ENCODE results near the gene RXFP2.

Gene RXFP2

DNA sequence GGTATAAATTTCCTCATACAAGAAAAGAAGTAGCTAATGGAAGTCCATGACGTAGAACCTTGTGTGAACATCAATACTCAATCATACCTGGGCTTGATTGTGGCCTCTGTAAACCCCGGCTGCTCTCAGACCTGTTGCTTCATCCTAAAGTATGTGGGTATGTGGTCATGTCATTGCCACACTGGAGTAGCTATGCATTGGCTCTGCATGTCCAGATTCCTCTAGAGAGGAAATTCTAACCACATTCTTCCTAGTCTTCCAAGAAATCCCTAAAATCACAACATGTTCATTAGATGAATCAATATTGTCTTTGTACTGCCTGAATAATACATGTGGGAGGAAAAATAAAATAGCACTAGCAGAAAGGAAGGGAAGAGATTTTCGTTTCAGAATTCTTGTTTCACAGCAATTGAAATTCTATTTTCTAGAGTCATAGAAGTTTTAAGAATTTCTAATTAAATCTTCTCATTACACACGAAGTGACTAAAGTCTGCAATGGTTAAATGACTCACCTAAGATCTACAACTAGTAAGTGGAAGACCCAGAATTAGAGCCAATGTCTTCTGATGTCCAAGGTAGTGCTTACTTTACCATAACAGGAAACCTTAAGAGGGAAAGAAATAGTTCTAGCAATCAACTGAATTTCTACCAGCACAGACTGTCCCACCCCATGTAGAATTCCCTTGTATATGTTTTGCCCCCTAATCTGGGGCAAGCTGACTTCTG is 28.0 kb downstream of the RXFP2 start:
- no peak for FAIRE-seq
- peak; percentile 29 for DNase-seq (ENCODE audit: insufficient read length, low spot score)

DNA sequence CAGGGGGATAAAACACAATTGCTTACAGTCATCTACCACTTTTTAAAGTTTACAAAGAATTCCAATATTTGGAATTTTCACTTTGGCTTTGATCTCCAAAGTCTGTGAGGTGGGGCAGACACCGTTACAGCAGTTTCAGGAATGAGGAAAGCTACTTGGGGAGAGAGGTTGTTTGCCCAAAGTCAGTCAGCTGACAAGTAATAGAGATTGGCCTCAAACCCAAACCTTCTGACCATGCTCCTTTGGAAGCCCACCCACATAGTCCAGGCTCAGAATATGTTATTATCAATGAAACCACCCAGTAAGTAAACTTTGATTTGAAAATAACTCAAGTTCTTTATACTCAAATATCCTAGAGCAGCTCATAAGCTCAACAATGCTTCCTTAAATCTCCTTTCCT is 29.0 kb downstream of the RXFP2 start:
- DNase-seq (ENCODE audit: insufficient read length, low spot score) (no peak), FAIRE-seq (no peak)

DNA sequence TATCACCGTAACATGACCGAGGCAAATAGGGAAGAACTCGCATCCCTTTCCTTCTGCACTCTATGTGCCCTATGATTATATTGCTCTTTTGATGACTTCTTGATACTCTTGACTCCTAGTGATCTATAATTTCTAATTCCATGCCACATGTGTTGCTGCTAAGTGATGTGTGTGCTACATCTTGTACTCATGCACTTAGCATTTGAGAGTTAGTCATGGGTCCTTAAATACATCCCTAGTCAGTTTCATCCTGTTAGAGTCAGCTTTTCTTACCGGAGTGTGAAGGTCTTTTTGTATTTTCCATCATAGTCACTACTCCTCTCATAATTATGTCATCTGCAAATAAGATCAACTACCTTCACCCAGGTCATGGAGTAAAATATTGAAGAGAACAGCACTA is 30.2 kb downstream of the RXFP2 start:
- FAIRE-seq: no peak
- DNase-seq (ENCODE audit: insufficient read length, low spot score): no peak

DNA sequence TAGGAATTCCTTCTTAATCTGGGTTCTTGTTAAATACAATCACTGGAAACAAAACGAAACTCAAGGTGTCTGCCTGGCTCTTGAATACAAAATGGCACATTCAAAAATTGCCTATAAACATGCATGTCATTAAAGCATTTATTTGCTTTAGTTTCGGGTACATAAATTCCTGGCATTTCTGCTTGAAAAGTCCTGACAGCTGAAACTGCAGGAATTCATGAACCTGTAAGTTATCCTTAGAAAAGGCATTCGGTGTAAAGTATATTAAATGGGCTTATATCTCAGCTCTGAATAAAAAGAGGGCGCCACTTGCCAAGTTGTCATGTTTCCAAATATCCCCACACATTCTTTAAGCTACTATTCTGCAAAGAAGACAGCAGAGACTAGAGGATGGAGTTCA is 32.9 kb downstream of the RXFP2 start:
- FAIRE-seq: no peak

DNA sequence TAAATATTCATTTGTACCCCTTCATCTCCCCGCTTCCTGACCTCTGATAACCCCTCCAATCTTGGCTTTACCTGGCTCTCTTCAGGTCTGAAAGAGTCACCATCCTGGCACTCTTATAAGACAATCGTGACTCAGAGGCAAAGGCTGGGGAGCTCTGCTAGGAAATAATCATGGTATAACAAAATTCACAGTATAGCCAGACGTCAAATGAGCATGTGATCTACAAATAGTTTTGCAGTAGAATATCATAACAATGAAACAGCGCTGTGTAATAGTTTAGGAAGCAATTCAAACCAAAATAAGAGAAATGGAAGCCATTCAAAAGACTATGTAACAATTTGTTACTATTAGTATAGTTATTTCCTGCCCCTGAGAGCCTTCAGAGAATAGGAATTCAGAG is 34.2 kb downstream of the RXFP2 start:
- no peak for FAIRE-seq
- DNase-seq (ENCODE audit: insufficient read length, low spot score): peak; percentile 7

More for the DNA sequence above, 32.9 kb downstream of the RXFP2 start:
- no peak for DNase-seq (ENCODE audit: insufficient read length, low spot score)

DNA sequence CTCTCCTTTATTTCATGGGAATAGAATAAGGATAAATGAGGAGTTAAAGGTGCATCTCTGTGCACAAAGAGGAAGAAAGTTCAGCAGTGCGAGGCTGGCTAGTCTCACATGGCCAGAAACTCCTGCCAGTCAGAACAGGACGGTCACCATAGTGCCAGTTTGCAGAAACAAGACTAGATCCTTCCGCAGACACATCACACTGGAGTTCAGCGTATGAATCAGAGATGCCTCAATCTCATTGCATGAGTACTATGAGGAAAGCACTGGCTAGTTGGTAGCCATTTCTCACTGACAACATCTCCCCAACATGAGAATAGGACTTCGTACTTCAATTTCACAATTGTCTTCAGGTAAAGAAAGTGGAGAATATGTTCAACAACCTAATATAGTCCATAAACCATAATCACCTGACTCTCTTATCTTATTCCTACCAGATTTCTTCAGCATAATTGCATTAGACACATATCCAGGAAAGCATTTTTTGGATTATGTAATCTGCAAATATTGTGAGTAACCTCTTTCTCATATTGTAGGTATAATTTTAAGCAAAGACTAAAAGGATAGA is 34.9 kb downstream of the RXFP2 start:
- DNase-seq (ENCODE audit: insufficient read length, low spot score) (no peak), FAIRE-seq (no peak)

DNA sequence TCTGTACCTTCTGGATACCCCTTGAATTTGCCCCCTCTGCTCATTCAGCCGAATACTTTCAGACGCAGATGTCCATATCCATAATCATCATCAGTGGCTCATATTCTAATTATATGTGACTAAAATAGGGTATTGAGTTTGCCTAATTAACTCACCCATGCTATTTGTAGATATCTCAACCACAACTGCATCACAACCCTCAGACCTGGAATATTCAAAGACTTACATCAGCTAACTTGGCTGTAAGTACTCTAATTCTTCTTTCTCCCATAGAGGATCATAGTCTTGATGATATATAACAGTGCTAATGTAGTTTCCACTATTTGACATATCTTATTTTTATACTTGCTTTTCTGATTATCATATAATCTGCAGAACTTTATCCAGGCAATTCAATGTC is 35.8 kb downstream of the RXFP2 start:
- no peak for DNase-seq (ENCODE audit: insufficient read length, low spot score)
- FAIRE-seq: no peak

DNA sequence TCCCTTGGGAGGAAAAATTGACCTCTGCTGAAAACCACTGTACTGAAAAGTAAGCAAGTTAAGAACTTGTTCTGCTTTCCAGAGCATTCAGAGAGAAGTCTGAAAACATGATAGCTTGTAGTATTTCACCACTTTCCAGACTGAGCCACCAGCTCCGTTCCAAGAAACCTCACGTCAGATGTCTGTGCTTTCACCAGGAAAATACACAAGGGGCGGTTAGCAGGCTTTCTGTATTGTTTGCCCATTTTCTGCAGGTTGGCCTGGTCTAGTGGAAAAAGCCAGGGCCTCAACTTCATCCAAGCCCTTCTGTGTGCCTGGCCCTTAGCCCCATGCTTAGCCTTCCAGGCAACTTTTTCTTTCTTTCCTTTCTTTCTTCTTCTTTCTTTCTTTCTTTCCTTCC is 36.4 kb downstream of the RXFP2 start:
- FAIRE-seq (no peak), DNase-seq (ENCODE audit: insufficient read length, low spot score) (no peak)

DNA sequence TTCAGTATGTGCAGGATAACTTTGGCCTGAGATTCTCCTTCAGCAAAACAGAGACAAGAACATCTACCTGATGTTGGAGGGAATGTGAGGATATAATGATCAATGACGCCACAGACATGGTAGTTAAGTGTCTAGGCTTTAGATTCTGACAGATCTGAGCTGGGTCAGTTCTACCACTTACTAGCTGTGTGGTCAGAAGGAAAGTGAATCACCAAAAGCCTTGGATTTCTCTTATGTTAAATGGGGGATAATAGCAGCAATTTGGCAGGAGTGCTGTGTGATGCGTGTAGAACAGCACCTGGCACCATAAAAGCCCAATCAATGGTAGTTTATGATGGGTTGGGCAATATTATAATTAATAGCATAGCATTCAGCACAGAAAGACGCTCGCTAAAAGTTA is 41.7 kb downstream of the RXFP2 start:
- DNase-seq (ENCODE audit: insufficient read length, low spot score) (no peak), FAIRE-seq (no peak)

DNA sequence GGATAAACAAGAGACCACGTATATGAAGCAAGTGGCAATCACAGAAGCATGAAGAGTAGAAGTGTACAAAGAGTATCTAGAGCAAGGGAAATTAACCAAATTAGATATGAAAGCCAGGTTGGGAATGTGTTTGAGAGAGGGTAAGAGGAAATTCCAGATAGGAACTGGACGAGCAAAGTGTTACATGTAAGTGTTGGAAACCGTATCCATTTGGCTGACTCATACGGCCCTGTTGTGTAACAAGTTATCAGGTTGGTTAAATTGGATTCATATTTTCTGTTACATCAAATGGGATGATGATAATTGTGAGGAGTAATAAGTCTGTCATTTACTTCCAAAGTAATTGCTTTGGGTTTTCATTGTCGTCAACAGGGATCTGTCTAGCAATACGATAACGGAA is 46.7 kb downstream of the RXFP2 start:
- DNase-seq (ENCODE audit: insufficient read length, low spot score): no peak
- no peak for FAIRE-seq

DNA sequence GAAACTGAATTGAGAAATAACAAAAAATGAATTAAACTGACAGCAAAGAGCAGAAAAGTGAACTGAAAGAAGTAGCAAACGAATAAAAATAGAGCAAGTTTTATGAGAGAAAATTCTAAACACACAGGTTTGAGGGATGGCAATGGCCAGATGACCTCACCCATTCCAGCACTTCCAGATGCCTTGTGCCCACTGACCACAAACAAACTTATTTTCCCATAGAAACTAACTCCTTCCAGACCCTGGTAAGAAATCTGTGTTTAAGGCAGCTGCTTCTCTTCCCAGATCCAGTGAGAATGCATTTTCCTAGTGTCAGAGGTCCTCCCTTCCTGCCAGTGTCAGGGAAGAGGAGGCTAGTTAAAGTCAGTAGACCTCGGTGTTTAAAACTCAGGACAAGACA is 51.7 kb downstream of the RXFP2 start:
- FAIRE-seq (no peak), DNase-seq (ENCODE audit: insufficient read length, low spot score) (peak; percentile 5)

DNA sequence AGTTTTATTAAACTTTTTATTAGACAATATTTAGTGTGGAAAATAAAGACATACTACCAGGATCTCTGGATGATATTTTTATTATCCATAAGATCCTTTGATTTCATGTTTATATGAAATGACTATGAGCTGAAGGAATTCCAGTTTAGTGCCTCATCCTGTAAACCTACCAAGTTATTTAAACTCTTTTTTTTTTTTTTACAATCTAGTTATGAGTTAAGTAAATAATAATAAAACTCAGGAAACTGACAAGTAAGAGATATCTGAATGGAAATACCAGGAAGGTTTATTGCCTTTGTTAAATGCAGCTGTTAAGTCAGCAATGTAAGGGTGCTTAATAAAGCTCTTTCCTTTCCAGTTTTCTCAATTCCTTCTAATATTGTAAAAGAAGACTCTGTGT is 53.9 kb downstream of the RXFP2 start:
- FAIRE-seq: no peak

DNA sequence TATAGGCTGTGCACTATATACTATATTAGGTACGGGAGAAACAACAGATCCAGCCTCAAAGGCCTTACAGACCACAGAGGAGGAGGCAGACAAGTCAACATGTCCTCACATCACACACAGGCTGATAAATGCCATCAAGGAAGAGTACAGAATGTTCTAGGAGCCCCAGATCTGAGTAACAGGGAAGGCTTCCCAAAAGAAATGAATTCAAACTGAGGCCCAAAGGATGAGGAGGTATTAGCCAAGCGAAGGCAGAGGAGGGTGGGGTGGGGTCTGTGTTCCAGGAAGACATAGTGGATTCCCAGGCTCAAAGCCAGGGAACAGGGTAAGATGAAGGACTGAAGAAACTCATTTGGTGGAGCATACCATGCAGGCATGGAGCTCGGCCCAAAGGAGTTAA is 55.1 kb downstream of the RXFP2 start:
- DNase-seq (ENCODE audit: insufficient read length, low spot score) (no peak), FAIRE-seq (no peak)

More for the DNA sequence above, 53.9 kb downstream of the RXFP2 start:
- DNase-seq (ENCODE audit: insufficient read length, low spot score): peak; percentile 11

DNA sequence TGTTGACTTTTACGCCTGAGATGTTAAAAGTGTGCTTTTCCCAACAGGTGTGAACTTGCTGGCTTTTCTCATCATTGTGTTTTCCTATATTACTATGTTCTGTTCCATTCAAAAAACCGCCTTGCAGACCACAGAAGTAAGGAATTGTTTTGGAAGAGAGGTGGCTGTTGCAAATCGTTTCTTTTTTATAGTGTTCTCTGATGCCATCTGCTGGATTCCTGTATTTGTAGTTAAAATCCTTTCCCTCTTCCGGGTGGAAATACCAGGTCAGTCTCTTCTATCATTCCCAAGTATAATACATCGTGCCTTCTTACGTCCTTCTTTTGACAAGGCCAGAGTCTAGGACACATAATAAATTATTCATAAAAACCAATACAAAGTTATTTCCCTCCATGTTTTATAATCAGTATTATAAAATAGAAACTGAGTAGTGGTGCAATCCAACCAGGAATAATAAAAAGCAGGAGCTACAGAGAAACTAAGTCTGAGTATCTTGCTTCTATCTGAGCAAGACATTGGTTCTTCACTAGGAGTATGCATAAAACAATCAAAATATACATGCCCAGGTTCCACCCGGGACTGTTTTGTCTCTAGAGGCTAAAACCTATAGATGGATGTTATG is 57.9 kb downstream of the RXFP2 start:
- peak; percentile 39 for DNase-seq (ENCODE audit: insufficient read length, low spot score)
- no peak for FAIRE-seq

DNA sequence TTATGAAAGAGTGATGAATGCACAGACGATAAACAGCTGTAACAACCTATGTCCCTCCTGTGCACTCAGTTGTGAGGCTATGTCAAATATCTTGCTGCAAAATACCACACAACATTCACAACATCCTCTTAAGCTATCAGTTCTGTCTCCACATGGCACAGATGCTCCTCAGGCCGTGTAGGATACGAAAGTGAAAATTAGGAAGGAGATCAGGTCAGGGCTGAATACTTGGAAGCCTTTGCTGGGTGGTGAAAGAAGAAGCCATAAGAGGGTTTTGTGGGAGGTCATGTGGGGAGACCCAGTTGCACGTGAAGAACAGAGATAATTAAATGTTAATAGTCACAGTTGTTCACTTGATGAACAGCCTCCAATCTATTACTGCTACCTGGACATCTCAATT is 58.9 kb downstream of the RXFP2 start:
- FAIRE-seq (no peak), DNase-seq (ENCODE audit: insufficient read length, low spot score) (no peak)

DNA sequence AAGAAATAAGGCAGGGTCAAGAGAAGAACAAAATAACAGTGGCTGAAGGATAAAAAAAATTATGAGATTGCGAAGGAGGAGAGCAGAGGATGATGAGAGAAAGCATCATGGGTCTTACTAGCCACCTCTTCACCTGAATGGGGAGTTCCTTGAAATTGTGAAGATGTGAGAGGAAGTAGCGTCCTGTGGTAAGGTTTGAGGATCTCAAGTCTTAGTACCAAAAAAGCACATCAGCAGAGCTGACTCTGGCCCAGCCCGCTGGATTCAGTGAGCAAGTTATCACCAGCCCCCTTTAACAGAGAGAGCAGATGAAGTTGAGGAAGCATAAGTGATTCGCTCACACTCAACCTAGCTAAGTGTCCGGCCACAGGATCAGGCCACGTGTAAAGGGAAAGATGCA is 61.8 kb downstream of the RXFP2 start:
- no peak for FAIRE-seq

DNA sequence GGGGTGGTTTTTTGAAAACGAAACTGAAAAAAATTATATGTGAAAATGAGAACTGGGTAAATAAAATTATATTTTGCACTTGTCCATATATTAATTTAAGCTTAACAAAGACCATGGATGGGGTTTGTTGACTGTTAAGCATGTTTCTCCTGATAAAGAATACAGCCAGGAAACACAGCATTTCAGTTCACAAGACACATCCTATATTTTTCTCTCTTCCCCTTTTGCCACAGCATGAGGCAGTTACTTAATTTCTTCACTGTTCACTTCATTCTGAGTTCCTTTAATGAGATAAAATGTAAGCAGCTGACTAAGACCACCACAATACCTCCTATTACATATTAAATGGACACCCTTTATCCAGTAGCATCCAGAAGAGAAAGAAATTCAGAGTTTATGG is 64.0 kb downstream of the RXFP2 start:
- no peak for FAIRE-seq

More for the DNA sequence above, 61.8 kb downstream of the RXFP2 start:
- DNase-seq (ENCODE audit: insufficient read length, low spot score): no peak

DNA sequence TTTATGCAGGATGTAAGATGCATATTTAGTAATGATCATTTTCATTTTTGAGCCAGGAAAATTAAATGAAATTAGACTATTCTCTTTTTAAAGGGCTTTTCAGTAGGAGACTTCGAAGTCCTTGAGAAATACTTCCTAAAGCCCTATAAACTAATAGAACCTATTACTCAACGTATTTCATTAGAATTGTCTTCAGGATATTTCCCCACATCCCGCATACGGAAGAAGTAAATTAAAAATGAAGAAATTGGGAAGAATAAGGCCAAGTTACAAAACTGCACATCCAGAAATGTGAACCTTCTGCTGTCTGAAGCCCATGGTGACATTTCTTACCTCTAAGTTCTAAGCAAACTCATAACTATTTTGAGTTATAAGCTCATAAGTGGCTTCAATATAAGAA is 66.5 kb downstream of the RXFP2 start:
- no peak for FAIRE-seq
- no peak for DNase-seq (ENCODE audit: insufficient read length, low spot score)

More for the DNA sequence above, 64.0 kb downstream of the RXFP2 start:
- no peak for DNase-seq (ENCODE audit: insufficient read length, low spot score)

DNA sequence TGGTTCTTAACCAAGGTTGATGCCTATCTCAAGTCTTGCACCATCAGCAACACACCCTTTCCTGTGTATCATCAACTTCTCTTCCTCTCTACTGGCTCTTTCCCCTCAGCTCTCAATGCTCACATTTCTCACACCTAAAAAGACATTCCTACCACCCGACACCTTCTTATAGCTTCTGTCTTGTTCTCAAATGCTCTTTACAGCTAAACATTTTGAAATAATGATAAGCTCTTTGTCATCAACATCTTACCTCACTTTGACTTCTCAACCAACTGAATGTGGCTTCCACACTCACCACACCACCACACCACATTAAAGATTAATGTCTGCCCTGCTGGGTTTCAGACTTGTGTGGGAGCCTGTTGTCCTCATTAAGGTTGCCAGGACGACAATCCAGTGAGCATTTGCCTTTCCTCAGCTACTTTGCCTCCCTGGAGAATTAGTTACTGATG is 67.8 kb downstream of the RXFP2 start:
- FAIRE-seq: no peak
- no peak for DNase-seq (ENCODE audit: insufficient read length, low spot score)

DNA sequence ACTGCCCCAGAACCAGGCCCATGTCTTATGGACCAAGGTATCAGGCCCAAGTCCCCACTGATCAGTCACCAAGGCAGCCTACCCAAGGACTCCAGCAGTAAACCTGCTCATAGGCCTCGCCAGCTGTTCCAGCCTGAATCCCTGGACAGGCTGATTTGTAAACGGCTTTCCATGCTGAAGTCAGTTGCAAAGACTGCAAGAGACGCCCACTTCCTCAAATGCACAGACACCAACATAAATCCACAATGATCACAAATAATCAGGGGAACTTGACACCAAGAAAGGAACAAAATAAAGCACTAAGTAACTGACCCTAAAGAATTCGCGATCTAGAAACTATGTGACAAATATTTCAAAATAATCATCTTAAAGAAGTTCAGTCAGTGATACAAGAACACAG is 75.2 kb downstream of the RXFP2 start:
- DNase-seq (ENCODE audit: insufficient read length, low spot score) (no peak), FAIRE-seq (no peak)

DNA sequence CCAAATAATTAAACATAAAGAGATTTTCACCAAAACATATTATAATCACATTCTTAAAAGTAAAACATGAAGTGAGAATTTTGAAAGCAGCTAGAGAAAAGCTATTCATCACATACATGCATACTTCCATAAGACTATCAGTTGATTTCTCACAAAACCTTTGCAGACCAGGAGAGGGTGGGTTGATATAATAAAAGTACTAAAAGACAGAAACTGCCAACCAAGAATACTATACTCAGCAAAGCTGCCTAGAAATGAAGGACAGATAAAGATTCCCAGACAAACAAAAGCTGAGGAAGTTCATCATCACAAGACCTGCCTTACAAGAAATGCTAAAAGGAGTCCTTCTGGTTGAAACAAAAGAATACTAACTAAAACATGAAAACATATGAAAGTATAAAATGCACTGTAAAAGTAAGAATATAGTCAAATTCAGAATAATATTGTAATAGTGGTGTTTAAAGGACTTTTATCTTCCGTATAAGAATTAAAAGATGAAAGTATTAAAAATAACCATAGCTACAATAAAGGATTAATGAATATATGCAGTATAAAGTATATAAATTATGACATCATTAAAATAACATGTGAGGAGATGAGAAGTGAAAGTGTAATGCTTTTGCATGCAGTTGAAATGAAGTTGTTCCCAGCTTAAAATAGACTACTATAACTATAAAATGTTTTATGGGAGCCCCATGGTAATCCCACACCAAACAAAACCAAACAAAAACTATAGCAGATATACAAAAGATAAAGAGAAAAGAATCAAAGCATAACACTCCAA is 76.2 kb downstream of the RXFP2 start:
- no peak for DNase-seq (ENCODE audit: insufficient read length, low spot score)
- no peak for FAIRE-seq

Data from HTR-8/SVneo (cell line).